H1 (cell line): ENCODE results near the gene CBLB. TPM values are rescaled to one million over a fixed set of nuclear protein-coding genes. Genes with fewer than 3 reads are reported as not detected.
"Not testable (repeated sequence)": the region's sequence is repeated elsewhere in the genome, so short reads cannot be mapped to it uniquely, and the experiment has no call there.

ENCODE experiments used
- CTCF ChIA-PET: fragments of 300-600 bp; sonication (Branson Sonifier 250); formaldehyde crosslinking; loops from one replicate; lab custom pipeline; 2021; ENCODE audit not compliant: partially characterized antibody; lab: Charles Lee
- POLR2A ChIA-PET: fragments of 300-600 bp; sonication (Branson Sonifier 250); formaldehyde crosslinking; loops from one replicate; lab custom pipeline; 2021; ENCODE audit warnings: inconsistent platforms; ENCODE audit not compliant: partially characterized antibody; lab: Charles Lee
- DNase-seq, 2 experiments: peaks; one replicate each; pipeline versions ENCODE4 v3.0.0 to v3.0.0-alpha.2; 2010 to 2022; ENCODE audit warnings: low spot score in 2 of 2, low read depth in 1 of 2, mixed read lengths in 1 of 2
- FAIRE-seq: peaks from 2 replicates; lab custom pipeline; 2011; peaks lifted over from hg19 to GRCh38; lab: Jason Lieb, UNC
- H2AFZ ChIP-seq: 2 replicates; pipeline ENCODE4 v1.8.1; 2012; ENCODE audit warnings: low read length, inconsistent platforms
- H2AK5ac ChIP-seq: 2 replicates; pipeline ENCODE4 v1.6.1; 2013; ENCODE audit warnings: low read depth, low read length
- H2BK120ac ChIP-seq: replicated peaks from 2 replicates; pipeline ENCODE3; 2013; ENCODE audit warnings: low read depth, low read length, inconsistent platforms
- H2BK12ac ChIP-seq: 2 replicates; pipeline ENCODE4 v1.6.1; 2013; ENCODE audit warnings: low read depth, low read length
- H2BK15ac ChIP-seq: 2 replicates; pipeline ENCODE4 v1.6.1; 2013; ENCODE audit warnings: low read length
- H2BK20ac ChIP-seq: 2 replicates; pipeline ENCODE4 v1.6.1; 2013; ENCODE audit warnings: low read length
- H2BK5ac ChIP-seq: 2 replicates; pipeline ENCODE4 v1.6.1; 2013; ENCODE audit warnings: low read depth, low read length
- H3K14ac ChIP-seq: 2 replicates; pipeline ENCODE4 v1.6.1; 2013; ENCODE audit warnings: inconsistent platforms; ENCODE audit not compliant: insufficient read length
- H3K18ac ChIP-seq: 2 replicates; pipeline ENCODE4 v1.6.1; 2013; ENCODE audit warnings: low read length; ENCODE audit errors: extremely low read depth
- H3K23ac ChIP-seq: 2 replicates; pipeline ENCODE4 v1.6.1; 2013; ENCODE audit warnings: inconsistent platforms; ENCODE audit not compliant: insufficient read length
- H3K23me2 ChIP-seq: 2 replicates; pipeline ENCODE4 v1.6.1; 2013; ENCODE audit warnings: low read depth, low read length
- H3K27ac ChIP-seq: 2 replicates; pipeline ENCODE4 v1.6.1; 2011; ENCODE audit warnings: low read depth, low read length, inconsistent platforms
- H3K27me3 ChIP-seq, 4 experiments: replicated peaks in 1 of 4; 1 replicate in 1 of 4; 2 replicates in 3 of 4; pipeline versions ENCODE4 v1.6.1 to v1.8.1; 2011 to 2013; ENCODE audit warnings: low read length in 3 of 4, mild to moderate bottlenecking in 3 of 4, inconsistent platforms in 2 of 4, mixed read lengths in 2 of 4, moderate library complexity in 1 of 4; ENCODE audit not compliant: control insufficient read depth in 3 of 4, insufficient read depth in 3 of 4; ENCODE audit errors: extremely low read depth in 1 of 4
- H3K36me3 ChIP-seq, 4 experiments: 2 replicates each; pipeline versions ENCODE4 v1.6.1 to v1.8.1; 2011 to 2013; ENCODE audit warnings: mild to moderate bottlenecking in 4 of 4, low read length in 3 of 4, moderate library complexity in 2 of 4, control low read depth in 1 of 4, inconsistent platforms in 1 of 4; ENCODE audit not compliant: insufficient read depth in 4 of 4, control insufficient read depth in 2 of 4
- H3K4ac ChIP-seq: replicated peaks from 2 replicates; pipeline ENCODE3; 2013; ENCODE audit warnings: low read length, low read depth, mixed read lengths, inconsistent platforms; ENCODE audit not compliant: insufficient read length
- H3K4me1 ChIP-seq, 4 experiments: replicated peaks in 1 of 4; 1 replicate in 1 of 4; 2 replicates in 3 of 4; pipeline versions ENCODE4 v1.6.1 to v1.8.1; 2011 to 2013; ENCODE audit warnings: low read length in 3 of 4, inconsistent platforms in 2 of 4, mixed read lengths in 1 of 4; ENCODE audit not compliant: insufficient read depth in 4 of 4, control insufficient read depth in 3 of 4
- H3K4me2 ChIP-seq, 2 experiments: 2 replicates each; pipeline versions ENCODE4 v1.6.1 to v1.8.1; 2011 to 2013; ENCODE audit warnings: low read depth in 2 of 2, low read length in 2 of 2, control low read depth in 1 of 2, inconsistent platforms in 1 of 2, mild to moderate bottlenecking in 1 of 2; ENCODE audit not compliant: insufficient read depth in 1 of 2
- H3K4me3 ChIP-seq, 4 experiments: fragments of 200-600, 300-600 bp in 1 of 4; sonication (generic), shearing (Covaris generic), sonication (Bioruptor Twin) in 1 of 4; 2 replicates each; pipeline versions ENCODE4 v1.5.1 to v1.8.1; 2011 to 2016; ENCODE audit warnings: low read length in 4 of 4, low read depth in 3 of 4, control low read depth in 2 of 4, inconsistent platforms in 2 of 4, mild to moderate bottlenecking in 2 of 4, mixed read lengths in 1 of 4, moderate library complexity in 1 of 4; ENCODE audit not compliant: insufficient read depth in 2 of 4; ENCODE audit errors: extremely low read depth in 1 of 4
- H3K56ac ChIP-seq: replicated peaks from 2 replicates; pipeline ENCODE3; 2013; ENCODE audit warnings: low read depth, mild to moderate bottlenecking, mixed read lengths, low read length, inconsistent platforms; ENCODE audit not compliant: insufficient read length
- H3K79me1 ChIP-seq: 2 replicates; pipeline ENCODE4 v1.6.1; 2013; ENCODE audit warnings: low read depth, low read length, control low read depth
- H3K79me2 ChIP-seq, 2 experiments: 2 replicates each; pipeline versions ENCODE4 v1.6.1 to v1.8.1; 2012 to 2013; ENCODE audit warnings: low read length in 2 of 2, mild to moderate bottlenecking in 2 of 2, inconsistent platforms in 1 of 2; ENCODE audit not compliant: insufficient read depth in 2 of 2, control insufficient read depth in 1 of 2
- H3K9ac ChIP-seq, 4 experiments: replicated peaks in 1 of 4; 1 replicate in 1 of 4; 2 replicates in 3 of 4; pipeline versions ENCODE4 v1.6.1 to v1.8.1; 2011 to 2013; ENCODE audit warnings: low read depth in 3 of 4, low read length in 3 of 4, control low read depth in 2 of 4, mild to moderate bottlenecking in 2 of 4, moderate library complexity in 2 of 4, inconsistent platforms in 1 of 4; ENCODE audit errors: extremely low read depth in 1 of 4
- H3K9me3 ChIP-seq, 2 experiments: 2 replicates each; pipeline versions ENCODE4 v1.6.1 to v1.8.1; 2012 to 2013; ENCODE audit warnings: mild to moderate bottlenecking in 2 of 2, moderate library complexity in 2 of 2, control low read depth in 1 of 2, inconsistent platforms in 1 of 2, low read depth in 1 of 2, low read length in 1 of 2, mixed read lengths in 1 of 2; ENCODE audit not compliant: insufficient read depth in 2 of 2
- H4K20me1 ChIP-seq, 2 experiments: replicated peaks in 1 of 2; 2 replicates each; pipeline versions ENCODE3 to v1.8.1; 2011 to 2013; ENCODE audit warnings: inconsistent platforms in 2 of 2, low read length in 2 of 2, mild to moderate bottlenecking in 1 of 2; ENCODE audit not compliant: insufficient read depth in 2 of 2, control insufficient read depth in 1 of 2
- H4K5ac ChIP-seq: 2 replicates; pipeline ENCODE4 v1.6.1; 2013; ENCODE audit warnings: low read length, low read depth, mixed read lengths, inconsistent platforms; ENCODE audit not compliant: insufficient read length
- H4K8ac ChIP-seq: 2 replicates; pipeline ENCODE4 v1.8.0; 2013; ENCODE audit warnings: mild to moderate bottlenecking, moderate library complexity, low read length, inconsistent platforms; ENCODE audit not compliant: insufficient read depth; ENCODE audit errors: extremely low read depth
- H4K91ac ChIP-seq: replicated peaks from 2 replicates; pipeline ENCODE3; 2013; ENCODE audit warnings: low read length, mixed read lengths, inconsistent platforms; ENCODE audit not compliant: insufficient read length
- EGR1 ChIP-seq: IDR thresholded peaks from 2 replicates; pipeline ENCODE4 v1.6.1; 2011; ENCODE audit warnings: low read depth, low read length, borderline replicate concordance
- FOSL1 ChIP-seq: IDR thresholded peaks from 2 replicates; pipeline ENCODE4 v1.6.1; 2011; ENCODE audit warnings: mild to moderate bottlenecking, low read depth, low read length, moderate library complexity; ENCODE audit not compliant: insufficient read depth
- SAP30 ChIP-seq: fragments of 300-600 bp; sonication (generic); IDR thresholded peaks from 2 replicates; pipeline ENCODE4 v1.7.1; 2012; ENCODE audit warnings: low read length, moderate library complexity, mild to moderate bottlenecking, inconsistent platforms; ENCODE audit not compliant: insufficient read depth, insufficient replicate concordance
- SIRT6 ChIP-seq: IDR thresholded peaks from one replicate; pipeline ENCODE4 v1.7.1; 2012; ENCODE audit warnings: low read length, inconsistent platforms
- TAF1 ChIP-seq: IDR thresholded peaks from 2 replicates; pipeline ENCODE4 v1.6.1; 2011; ENCODE audit warnings: mild to moderate bottlenecking, low read depth, low read length
- WGBS, 2 experiments: shearing (Covaris generic) in 1 of 2; methylation state at CpG; one replicate each; pipeline versions ENCODE4 v1.1.6 to v1.1.7; 2013 to 2015; ENCODE audit warnings: low lambda C conversion rate in 2 of 2, mixed read lengths in 2 of 2, inconsistent platforms in 1 of 2, low coverage in 1 of 2, missing lambda C conversion rate in 1 of 2; ENCODE audit not compliant: insufficient replicate concordance in 2 of 2, insufficient coverage in 1 of 2, insufficient read length in 1 of 2; ENCODE audit errors: extremely low coverage in 1 of 2, missing lambda C conversion rate in 1 of 2; 5-methylcytosine and 5-hydroxymethylcytosine counted together
- polyA plus RNA-seq, 7 experiments: library from polyadenylated mRNA; depleted of rRNA in 3 of 7; stranded (reverse) in 5 of 7; unstranded in 2 of 7; fragments of >200 nt in 5 of 7; fragments of 200-250 nt in 2 of 7; gene quantifications; 1 replicate in 5 of 7; 2 replicates in 1 of 7; 4 replicates in 1 of 7; pipeline versions ENCODE4 v1.2.1 to v1.2.3, GENCODE V29; 2011 to 2013; ENCODE audit warnings: missing spikeins in 2 of 7, mixed read lengths in 2 of 7
- total RNA-seq: library from RNA; stranded (reverse); fragmentation: NEBNext Ultra II Directional; extraction: Animal tissue kit (Norgen Biotek cat#: 25700); gene quantifications from 2 replicates; pipeline ENCODE4 v1.2.1, GENCODE V29; 2021

CBLB gene
- total and polyA plus RNA-seq, 2 of the 8 experiments (the other 6 are each of a cell fraction or from before 2014, with no cell fraction given) = 14.5 to 26.0 TPM

DNA sequence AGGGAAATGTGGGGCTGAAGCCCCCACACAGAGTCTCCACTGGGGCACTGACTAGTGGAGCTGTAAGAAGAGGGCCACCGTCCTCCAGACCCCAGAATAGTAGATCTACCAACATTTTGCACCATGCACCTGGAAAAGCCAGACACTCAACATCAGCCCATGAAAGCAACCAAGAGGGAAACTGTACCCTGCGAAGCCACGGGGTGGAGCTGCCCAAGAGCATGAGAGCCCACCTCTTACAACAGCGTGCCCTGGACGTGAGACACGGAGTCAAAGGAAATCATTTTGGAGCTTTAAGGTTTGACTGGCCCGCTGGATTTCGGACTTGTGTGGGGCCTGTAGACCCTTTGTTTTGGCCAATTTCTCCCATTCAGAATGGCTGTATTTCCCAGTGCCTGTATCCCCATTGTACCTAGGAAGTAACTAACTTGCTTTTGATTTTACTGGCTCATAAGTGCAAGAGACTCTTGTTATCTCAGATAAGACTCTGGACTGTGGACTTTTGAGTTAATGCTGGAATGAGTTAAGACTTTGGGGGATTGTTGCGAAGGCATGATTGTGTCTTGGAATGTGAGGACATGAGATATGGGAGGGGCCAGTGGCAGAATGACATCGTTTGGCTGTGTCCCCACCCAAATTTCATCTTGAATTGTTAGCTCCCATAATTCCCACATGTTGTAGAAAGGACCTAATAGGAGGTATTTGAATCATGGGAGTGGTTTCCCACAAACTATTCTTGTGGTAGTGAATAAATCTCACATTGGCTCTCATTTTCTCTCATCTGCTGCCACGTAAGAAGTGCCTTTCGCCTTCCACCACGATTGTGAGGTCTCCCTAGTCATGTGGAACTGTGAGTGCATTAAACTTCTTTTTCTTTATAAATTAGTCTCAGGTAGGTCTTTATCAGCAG lies 105.8 kb downstream of the CBLB start (continued):
- TF ChIP-seq EGR1 = no peak
- TF ChIP-seq SIRT6 = no peak
- TF ChIP-seq FOSL1 = no peak
- TF ChIP-seq SAP30 = no peak
- no peak for TF ChIP-seq TAF1
- TF ChIP-seq, all 59 proteins: peak for 0

DNA sequence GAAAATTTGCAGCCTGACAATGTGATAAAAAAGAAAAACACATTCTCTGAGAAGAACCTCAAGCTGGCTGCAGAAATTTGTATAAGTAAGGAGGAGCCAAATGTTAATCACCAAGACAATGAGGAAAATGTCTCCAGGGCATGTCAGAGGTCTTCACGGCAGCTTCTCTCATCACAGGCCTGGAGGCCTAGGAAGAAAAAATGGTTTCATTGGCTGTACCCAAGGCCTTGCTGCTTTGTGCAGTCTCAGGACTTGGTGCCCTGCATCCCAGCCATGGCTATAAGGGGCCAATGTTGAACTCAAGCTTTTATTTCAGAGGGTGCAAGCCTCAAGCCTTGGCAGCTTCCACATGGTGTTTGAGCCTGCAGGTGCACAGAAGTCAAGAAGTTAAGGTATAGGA lies 106.6 kb downstream of the CBLB start:
- H3K4me2 ChIP-seq, H3K4me3 ChIP-seq, H2BK5ac ChIP-seq, H2BK120ac ChIP-seq, POLR2A ChIA-PET, H3K23me2 ChIP-seq, H3K79me2 ChIP-seq, DNase-seq, H4K8ac ChIP-seq, H3K79me1 ChIP-seq, H3K23ac ChIP-seq, H3K18ac ChIP-seq, H4K5ac ChIP-seq, H2AFZ ChIP-seq, H2BK20ac ChIP-seq, FAIRE-seq, H4K91ac ChIP-seq, CTCF ChIA-PET, H2BK12ac ChIP-seq, H3K56ac ChIP-seq, H2AK5ac ChIP-seq, H3K4ac ChIP-seq, H3K27me3 ChIP-seq, H2BK15ac ChIP-seq, H4K20me1 ChIP-seq, H3K14ac ChIP-seq, H3K27ac ChIP-seq, H3K9ac ChIP-seq, H3K4me1 ChIP-seq: not testable (repeated sequence)
- peaks cover 0 to 21% (median 4%) of the 10 kb centered on the region in 4 experiments; a peak in 5 of 8 replicates for H3K36me3 ChIP-seq
- 93% methylated on average over 1 of the region's 1 CpG; no CpG with 5 or more reads in 1 of the 2 experiments for WGBS, 2 experiments
- H3K9me3 ChIP-seq = peaks cover 14 to 17% of the 10 kb centered on the region in 2 experiments
